GM21526 (cell line): Measurements from ENCODE around the gene LOX.
A peak's percentile ranks its signal among the peaks of the same experiment; 100 is the strongest.
"Not testable (repeated sequence)": the region's sequence is repeated elsewhere in the genome, so short reads cannot be mapped to it uniquely, and the experiment has no call there.

ENCODE experiments used
- ATAC-seq: cut with Tn5 transposase; IDR thresholded peaks from one replicate; pipeline ENCODE4 v1.9.1; 2021; ENCODE audit warnings: moderate library complexity; ENCODE audit not compliant: unreplicated experiment, low FRiP score

LOX gene

DNA sequence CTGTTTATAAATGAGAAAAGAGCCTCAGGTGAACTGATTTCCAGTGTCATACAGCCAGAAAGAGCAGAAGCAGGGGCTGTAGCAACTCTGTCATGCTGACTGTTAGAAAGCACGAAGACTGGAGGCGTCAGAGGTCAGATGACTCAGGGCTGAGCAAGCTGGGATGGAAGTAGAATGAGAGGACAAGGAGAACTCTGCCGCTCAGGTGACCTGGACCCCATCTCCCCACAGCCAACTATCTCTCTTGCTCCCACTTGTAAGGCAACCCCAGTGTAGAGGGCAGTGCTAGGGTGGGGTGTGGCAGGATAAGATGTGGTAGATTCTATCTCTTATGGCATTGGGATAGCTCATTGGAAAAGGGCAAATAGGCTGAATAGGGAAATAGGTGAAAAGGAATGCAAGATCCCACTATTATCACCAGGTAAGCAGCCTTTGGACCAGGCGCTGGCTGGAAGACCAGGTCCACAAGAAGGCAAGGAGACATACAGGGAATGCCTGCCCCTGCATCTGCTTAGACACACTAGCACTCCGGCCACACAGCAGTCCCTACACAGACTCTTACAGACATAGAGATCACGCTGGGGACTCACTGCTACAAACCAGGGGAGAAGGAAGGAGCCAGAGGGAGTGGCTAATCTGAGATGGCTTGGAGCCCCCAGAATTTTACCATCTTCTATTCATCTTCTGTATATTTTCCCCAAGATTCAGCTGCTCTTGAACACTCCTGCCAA is 21.2 kb upstream of the LOX start:
- no peak for ATAC-seq

DNA sequence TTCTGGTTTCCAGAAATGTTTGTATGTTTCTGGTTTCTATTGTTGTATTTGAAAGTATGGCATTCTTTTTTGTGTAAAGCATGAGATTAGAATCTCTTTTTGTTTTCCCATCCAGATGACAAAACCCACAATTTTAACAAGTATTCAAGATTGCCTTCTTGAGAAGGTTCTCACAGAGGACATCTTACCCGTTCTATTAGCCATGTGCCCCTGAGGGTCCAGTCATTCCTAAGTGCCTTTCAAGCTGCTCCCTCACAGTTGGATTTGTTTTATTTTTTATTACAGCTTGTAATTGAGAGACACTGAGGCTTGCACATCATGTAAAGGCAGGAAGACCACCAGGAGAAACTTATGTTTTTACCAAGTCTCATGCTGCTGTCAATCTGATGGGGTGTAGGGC is 19.3 kb upstream of the LOX start:
- ATAC-seq = no peak

- no peak for ATAC-seq
These were observed 17.1 kb upstream of the LOX start for GRCh38 chr5:122095158-122095557.

DNA sequence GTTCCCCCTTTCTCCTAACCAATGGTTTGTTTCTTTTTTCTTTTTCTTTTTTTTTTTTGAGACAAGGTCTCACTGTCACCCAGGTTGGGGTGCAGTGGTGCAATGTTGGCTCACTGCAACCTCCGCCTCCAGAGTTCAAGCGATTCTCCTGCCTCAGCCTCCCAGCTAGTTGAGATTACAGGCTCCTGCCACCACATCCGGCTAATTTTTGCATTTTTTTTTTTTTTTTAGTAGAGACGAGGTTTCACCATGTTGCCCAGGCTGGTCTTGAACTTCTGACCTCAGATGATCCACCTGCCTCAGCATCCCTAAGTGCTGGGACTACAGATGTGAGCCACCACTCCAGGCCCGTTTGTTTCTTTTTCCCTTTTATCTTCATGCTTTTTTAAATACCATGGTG is 16.2 kb upstream of the LOX start:
- ATAC-seq = not testable (repeated sequence)

DNA sequence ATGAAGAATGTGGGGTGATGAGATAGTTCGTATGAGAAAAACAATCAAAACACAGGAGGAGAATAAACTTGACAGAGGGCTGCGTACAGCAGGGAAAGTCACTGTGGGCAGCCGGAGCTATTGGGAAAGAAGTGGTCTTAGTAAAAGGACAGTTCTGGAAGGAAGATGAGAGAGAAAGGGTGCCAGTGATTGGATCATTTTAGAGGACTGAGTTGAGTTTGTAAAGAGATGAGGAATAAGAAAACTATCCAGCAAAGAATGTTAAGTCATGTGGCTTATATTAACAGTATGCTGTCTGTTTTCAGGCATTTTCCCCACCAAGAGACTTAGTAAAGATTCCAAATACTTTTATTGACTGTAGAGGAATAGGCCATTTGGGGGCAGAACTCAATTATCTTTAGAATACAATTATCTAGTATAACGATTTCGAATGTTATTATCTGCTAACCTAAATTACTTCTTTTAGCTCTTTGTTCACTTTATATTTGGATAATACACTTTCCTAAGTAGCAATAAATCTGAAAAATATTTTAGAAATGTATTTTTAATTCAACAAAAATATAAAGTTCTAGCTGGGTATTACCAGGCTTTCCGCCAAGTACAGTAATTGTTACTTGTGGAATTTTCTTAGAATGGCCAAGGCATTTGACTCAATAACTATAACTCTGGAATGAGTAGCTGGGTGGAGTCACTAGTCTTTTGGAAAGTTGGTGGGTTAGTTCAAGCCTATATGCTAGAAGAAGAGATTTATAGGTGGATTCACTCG is 15.5 kb upstream of the LOX start:
- ATAC-seq = no peak

DNA sequence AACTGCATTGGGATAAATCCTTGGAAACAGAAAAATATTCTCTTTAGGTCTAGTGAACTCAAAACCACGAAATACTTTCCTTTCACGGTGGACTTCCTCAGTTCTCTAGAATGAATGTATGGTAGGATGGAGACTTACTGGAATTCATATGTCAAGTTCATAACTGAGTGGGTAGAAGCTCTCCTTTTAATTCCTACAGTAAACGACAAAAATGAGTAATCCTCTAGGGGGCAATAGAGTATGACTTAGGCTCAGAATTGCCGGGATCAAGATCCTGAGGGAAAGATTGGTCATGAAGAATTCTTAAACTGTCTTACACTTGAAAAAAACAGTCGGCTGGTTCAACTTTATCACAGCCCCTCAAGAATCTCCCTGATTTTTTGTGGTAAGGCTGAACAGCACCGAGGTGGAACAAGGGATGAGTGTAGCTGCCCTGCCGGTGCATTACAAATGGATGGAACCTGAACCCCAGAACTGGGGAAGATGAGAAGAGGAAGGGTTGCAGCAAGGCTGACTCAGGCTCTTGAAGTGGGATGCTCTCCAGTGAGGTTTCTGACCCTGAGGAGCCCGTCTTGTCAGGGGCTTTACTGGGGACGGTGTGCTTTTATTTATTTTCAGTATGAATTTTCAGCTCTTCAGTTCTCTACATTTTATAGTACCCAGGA is 14.0 kb upstream of the LOX start:
- ATAC-seq = no peak

DNA sequence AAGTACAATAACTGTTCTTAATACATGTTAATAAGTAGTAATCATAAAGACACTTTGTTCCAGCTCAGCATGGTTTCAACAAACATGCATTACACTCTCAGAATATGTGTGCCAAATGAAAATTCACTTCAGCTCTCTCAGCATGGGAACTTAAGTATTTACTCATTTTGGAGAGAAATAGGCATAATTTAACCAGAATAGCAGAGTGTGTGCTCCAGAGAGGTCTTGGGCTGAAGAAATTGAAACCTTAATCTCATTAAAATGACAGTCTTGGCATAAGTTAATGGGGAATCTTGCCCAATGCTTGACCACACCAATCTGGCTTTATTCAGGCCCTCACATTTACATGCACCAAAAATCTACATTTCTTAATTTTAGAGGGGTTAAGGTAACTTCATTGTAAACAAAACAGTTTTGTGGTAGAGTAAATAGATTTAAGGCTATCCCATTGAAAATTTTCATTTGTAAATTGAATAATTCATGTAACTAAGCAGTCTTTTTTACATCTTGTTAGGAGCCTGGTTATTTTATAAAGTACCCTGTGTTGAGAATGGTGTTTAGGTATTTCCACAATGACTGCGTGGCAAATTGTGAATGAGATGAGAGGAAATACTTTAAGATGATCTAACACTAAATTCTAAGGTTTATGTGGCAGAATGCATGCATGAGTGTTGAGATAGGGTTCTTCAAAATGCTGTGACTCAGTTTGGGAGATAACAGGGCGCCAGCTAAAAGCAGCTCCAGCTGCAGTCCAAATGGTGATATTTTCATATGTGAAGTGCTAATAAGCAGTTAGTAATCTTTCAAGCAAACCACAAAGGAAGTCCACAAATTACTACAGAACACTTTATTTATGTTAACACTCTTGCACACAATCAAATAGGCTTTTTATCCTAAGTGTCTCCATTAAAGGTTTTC is 11.3 kb upstream of the LOX start:
- no peak for ATAC-seq

GRCh38 chr5:122085041-122085440 is 7.0 kb upstream of the LOX start:
- no peak for ATAC-seq

DNA sequence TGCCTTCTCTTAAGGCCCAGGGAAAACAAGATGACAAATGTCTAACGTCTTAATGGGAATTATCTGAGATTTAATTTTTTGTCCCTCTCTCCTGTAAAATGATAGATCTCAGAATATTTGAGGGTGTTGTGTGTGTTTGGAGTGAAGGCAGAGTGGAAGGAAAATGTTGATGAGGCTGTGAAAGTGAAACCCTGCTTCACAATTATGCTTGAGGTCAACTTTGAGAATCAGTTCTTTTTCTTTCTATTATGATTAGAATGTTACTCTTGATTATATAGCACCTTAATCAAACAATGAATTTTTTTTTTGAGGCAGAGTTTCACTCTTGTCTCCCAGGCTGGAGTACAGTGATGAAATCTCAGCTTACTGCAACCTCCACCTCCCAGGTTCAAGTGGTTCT is 5.5 kb upstream of the LOX start:
- ATAC-seq = peak; percentile 58

DNA sequence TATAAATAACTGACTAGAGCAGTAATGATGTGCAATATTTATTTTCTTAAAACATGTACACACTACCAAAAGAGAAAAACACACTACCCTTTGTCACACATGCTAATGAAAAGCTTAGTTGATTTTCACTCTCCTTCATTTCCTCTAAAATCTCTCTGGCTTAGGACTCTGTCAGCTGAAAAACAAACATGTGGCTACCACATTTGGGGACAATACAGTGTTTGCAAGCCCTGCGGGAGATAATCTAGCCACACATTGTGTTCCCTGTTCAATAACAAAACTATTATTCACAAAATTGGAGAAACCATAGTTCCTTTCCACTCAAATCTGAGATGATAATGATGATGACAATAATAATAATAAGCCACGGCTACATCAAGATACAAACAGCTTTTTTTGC is 3.5 kb upstream of the LOX start:
- no peak for ATAC-seq

DNA sequence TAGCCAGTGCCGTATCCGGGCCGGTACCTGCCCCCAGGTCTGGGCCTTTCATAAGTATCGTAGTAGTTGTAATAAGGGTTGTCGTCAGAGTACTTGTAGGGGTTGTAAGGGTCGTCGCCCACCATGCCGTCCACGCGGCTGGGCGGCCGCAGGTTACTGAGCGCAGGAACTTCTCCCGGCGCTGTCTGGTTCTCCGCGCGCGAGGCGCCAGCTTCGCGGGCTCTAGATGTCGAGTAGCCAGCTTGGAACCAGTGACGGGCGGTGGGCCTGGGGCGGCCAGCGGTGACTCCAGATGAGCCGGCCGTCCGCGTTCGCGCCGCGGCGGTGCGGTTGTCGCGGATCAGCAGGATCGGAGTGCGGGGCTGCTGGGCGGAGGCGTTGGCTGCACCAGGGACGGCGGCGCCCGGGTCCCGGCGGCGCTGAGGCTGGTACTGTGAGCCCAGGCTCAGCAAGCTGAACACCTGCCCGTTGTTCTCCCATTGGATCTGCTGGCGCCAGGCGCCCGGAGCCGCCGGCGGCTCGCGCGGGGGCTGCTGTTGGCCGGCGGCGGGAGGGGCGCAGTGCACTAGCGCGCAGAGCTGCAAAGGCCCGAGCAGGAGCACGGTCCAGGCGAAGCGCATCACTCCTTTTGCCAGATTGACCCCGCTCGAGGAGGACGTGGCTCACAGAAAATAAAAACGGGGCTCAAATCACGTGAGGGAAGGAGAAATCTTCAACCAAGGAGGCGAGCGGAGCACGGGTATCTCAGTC is 518 bp downstream of the LOX start:
- peak; percentile 34 for ATAC-seq

- peak; percentile 60 for ATAC-seq
These were observed 1.2 kb downstream of the LOX start for GRCh38 chr5:122076669-122077365.

DNA sequence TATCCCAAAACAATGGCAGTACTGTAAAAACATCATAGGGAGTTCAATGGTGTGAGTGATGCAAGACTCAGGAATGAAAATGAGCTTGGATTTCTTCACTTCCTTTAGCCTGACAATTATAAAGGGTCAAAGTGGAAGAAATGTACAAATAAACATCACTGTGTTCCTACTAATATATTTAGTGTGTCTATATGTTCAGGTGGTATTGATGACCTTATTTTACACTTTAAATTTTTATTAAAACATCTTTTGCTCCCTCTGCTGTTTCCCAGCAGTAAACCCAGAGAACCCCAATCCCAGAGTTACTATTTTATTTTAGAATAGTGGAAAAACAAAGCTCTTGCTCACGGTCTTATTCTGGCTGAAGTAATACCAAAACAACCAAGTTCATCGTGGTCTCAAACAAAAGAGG is 2.0 kb downstream of the LOX start:
- ATAC-seq = no peak

GRCh38 chr5:122073864-122074263 is 4.2 kb downstream of the LOX start:
- no peak for ATAC-seq

DNA sequence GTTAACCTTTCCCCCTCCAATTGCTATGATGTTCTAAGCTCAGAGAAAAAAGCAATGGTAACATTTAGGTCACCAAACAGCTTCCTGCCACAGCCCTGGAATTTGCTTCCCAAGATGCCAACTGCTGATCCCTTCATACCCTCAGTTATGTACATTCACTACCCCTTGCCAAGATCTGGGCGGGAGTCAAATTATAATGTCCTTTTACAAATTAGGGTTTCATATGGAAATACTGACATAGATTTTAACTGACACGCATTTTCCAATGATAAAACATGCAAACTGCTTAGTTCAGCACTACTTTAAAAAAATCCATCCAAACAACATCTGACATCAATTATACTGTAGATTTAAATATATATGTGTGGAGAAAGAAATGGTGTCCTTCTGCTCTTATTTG is 5.0 kb downstream of the LOX start:
- no peak for ATAC-seq

DNA sequence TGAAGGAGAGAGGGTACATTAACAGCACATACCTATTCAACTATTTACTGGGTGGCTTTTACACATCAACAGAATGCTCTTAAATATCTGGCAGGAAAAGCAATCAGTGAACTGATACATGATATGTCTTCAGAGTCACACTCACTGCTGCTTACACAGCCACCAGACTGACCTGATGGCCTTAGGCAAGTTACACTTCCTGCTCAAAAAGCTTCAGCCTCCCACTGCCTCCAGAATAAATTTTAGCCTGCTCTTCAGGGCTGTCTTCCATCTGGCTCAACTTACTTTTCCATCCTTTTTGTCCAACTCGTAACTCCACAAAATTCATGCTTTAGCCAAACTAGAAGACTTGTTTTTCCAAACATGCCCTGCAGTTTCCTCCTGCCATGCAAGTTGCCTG is 10.7 kb downstream of the LOX start:
- no peak for ATAC-seq

DNA sequence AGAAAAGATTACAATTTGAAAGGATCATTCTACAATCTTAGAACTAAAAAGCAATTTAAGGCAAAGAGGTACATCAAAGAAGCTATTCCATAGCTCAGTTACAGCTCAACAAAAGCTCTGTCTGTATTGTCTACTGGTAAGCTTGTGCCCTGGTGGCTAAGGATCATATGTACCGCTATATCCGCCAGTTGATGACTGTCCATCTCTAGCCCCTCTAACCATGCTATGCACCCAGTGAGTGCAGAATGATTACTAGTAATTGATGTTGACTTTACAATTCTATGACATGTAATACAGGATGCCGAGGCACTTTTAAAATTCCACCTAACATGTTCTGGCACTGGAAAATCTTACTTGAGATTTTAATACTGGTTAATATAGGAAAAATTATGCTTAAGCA is 13.1 kb downstream of the LOX start:
- no peak for ATAC-seq

DNA sequence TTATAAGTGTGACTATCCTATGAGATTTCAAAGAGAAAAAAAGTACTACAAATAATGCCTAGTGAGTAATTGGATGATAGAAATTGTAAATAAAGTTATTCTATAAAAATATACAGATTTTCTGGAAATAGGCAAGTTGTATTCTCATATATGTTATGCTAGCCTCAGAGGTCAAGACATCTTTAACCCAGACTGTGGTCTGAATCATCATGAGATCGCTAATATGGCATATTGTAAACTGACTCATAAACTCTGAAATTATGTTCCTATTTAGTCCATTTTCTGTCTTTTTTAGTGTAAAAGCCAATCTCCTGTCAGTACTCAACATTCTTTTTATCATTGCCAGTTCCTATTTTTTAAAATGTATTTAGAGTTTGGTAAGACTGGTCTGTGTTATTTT is 14.2 kb downstream of the LOX start:
- ATAC-seq = no peak

DNA sequence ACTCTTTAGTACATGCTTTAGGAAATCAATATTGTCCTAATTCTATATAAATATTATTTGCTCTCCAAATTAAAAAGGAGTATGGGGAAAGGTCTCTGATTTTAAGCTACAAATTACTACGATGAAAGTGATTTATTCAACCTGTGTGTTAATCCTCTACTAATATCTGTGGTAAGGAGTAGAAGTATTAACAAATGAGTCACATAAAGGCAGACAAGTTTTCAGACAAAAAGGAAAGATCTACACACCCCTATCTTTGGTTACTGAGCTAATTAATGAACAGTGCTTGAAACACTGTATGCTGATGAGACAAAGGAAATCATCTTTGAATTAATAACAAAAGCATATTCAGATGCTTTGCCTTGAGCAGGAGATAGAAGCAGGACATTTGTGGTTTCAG is 15.9 kb downstream of the LOX start:
- ATAC-seq = no peak
